Activated T-cell treated with anti-CD3 and anti-CD28 coated beads, Interleukin-2, amount 50 U/mL, for 1 hour (primary cell): Measurements from ENCODE around the gene DGKB.

ENCODE experiments used
- DNase-seq: peaks from one replicate; pipeline ENCODE4 v3.0.0-alpha.2; 2020

DGKB gene

DNA sequence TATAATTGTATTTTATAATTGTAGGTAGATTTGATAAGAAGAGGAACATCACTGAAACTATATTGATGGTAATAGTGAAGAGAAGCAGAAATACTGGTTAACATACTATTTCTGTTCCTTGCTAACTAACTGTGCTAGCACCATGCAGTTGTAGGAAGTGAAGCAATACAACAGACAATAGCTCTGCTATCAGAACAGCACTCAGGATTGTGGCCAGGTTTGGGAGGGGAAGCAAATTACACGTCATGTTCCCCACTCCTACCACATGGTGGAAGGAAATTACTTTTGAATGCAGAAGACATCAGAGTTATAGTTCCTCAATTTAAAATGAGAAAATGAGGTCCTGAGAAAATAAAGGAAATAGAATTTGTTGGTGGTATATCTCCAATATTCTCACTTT, 151.1 kb downstream of the DGKB start:
- DNase-seq, result no peak

DNA sequence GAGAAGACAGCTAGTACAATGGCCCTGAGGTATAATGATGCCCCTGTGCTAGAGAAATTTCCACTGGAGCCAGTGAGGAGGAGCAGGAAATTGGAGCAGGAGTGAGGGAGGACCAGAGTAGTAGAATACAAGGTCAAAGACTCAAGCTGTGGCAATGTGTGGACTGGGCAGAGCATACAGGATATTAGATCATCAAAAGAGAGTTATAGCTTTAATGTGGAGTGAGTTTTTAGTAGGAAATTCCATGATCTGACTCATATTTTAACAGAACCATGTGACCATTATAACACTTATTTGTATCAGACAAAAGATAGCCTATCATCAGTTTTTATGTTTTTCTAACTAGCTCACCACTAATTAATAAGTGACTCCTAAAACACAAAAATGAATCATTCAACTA, 154.1 kb downstream of the DGKB start:
- no peak for DNase-seq

DNA sequence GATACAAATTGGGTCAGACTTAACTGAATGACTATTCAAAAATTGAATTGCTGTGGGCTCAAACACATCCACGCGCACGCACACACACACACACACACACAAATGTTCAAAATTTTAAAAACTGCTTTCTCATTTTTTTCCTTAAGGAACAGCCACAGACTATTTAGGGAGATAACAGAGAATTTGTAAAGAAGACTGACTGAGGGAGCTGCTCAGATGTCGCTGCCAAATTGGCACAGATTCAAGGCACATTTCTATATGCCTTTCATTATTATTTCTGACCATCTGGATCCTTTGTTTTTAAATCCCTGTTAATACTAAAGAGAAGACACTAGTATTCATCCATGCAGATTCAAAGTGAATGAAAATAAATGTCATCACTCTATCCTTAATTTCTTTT, 154.8 kb downstream of the DGKB start:
- DNase-seq, result no peak

DNA sequence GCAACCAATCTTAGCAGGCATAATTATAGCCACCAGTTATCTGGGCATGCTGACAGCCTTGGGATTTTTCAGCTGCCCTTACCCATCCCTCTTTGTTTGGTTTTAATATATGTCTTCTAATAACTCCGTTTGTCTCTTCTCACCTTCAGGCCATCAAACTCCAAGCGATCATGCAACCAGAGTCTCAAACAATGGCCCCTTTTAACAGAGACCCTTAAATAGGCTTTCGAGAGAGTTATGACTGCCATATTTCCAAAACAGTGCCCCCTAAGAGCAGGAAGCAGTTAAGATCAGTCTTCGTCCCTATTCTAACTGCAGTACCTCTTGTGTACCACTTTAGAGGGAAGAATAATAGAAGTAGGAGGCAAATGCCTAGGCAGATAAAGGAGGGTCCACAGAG, 157.5 kb downstream of the DGKB start:
- no peak for DNase-seq

DNA sequence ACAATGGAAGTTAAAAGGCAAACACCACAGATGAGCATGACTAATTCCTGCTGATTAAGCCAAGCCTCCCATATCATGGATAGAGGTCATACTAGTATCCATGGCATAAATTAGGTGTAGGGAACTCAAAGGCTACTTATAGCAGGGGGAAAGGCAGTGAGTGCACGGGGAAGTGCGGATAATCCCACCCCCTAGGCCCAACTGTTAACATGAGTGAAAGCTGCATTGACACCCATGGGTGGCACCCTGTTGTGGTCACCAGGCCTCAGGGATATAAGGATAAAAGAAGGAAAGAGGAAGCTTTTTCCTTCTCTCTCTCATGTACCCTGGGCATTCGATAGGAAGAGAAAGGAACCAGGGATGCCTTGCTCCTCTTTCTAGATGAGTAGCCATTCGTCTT, 161.9 kb downstream of the DGKB start:
- no peak for DNase-seq

DNA sequence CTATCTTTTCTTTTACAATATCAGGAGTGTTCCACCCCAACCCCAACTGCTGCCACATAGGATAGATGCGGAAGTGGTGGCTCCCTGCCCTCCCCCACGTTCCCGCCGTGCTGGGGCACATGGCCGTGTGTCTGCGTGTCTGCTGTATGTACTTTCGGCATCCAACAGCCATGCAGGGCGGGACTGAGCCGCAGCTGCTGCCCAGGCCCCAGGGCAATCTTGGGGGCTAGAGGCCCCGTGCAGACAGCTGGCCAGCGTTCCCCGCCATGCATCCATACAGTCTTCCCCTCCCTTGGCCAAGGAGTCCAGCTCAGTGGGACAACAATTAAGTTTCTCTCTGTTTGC, 162.7 kb downstream of the DGKB start:
- no peak for DNase-seq

DNA sequence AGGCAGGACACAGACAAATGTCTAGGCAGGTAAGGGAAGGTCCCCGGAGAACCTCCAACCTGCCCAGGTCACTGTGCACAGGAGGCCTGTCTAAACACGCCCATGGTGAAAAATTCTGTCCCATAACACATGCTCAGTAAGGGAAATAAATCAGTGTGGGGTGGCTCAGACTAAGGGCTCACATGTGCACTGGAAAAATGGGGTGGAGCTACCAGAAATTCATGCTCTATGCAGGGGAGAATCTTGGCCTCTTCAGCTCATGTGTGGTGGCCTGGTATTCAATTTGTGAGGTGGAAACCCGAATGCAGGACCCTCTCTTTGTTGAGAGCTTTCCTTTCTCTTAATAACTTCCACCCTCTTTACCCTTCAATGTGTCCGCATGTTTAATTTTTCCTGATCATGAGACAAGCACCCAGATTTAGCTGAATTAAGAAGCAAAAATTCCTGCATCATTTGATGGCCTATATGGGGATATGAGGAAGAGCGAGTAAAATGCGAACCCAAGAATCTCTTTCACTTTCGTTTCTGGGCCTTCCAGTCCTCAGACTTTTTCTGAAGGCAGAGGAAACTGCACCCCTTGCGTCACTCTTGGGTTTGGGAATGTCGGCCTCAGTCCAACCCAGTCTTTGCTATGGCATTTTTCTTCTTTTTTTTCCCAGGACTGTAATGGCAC, 163.2 kb downstream of the DGKB start:
- DNase-seq, result no peak

DNA sequence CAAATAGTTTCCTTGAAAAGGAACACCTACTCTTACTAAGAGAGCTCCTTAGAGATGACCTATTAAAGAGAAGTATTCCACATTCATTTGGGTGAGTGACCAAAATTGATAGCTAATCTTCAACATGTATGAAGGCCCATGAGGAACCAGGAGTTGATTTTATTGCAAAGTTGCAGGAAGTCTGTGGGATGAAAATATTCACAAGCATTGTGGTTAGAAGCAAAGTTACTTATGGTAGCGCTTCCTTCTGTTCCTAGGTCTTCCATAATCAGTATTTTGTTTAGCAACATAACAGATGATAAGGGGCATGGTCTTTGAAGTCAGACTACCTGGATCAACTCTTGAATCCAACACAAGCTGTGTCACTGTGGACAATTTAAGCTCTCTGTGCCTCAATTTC, 164.5 kb downstream of the DGKB start:
- DNase-seq, result no peak

DNA sequence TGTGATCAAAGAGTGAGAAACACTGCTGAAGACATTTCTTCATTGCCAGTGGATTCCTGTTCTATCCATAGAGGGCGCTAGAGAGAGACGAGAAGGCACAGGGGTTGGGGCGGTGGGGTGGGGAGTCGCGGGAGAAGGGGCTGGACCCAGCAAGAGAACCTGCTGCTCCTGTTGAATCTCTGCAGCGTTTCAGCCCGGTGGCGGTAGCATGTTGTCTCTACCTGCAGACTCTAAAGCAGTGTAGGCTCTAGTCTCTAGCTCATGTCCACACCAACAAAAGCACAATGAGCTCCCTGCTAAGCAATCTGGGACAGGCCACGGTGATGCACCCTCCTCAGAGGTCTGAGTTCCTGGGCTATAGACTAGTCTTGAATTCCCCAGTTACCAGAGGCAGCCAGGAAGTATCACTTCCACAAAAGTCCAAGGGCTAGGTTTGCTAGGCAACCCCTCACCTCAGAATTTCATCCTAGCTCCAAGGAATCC, 167.7 kb downstream of the DGKB start:
- no peak for DNase-seq

DNA sequence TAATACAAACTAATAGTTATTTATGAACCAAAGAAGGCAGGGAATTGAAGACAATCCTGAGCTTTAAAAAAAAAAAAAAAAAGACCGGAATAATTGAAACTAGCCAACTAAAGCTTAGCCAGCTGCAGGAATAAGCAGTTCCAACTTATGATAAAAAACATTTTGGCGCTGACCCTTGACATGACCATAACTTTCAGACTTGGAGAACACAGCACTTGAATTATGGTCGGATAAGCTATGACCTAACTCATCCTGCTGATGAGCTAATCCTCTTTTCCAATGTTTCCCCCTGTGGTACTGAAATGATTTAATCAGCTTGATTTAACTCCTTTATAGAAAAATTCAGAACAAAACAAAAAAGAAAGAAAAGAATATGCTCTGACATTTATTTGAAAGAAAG, 181.8 kb downstream of the DGKB start:
- no peak for DNase-seq

DNA sequence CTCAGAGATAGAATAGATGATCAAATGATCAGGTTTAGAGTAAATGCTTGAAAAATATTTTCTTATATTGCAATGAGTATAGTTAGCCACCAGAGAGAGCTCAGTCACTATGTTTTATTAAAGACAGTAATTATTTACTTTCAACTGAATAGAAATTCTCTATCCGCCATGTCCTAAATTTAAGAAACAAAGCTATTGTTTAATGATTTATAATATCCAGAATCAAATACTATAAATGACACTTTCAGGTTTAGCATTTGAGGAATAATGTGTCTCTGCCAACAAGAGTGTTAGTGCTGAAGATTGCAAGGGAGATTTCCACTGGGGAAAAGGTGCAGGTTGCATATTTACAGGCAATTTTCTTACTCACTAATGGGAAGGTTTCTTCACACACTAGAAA, 184.7 kb downstream of the DGKB start:
- no peak for DNase-seq

DNA sequence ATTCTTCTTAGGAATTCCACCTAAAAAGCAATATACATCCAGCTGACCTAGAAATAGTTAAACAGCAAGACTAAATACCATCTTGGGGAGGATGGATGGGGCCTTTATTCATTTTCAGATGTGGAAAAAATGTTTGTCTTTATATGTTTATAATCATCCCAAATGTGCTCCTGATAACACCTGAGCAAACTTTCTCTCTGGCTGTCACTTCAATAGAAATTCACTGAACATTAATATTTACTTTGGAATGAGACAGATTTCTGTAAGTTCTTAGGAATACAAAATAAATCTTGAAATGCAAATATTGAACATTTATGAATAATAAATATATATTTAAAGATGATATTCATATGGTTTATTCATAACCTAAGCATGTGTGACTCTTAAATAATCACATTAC, 185.4 kb downstream of the DGKB start:
- no peak for DNase-seq

DNA sequence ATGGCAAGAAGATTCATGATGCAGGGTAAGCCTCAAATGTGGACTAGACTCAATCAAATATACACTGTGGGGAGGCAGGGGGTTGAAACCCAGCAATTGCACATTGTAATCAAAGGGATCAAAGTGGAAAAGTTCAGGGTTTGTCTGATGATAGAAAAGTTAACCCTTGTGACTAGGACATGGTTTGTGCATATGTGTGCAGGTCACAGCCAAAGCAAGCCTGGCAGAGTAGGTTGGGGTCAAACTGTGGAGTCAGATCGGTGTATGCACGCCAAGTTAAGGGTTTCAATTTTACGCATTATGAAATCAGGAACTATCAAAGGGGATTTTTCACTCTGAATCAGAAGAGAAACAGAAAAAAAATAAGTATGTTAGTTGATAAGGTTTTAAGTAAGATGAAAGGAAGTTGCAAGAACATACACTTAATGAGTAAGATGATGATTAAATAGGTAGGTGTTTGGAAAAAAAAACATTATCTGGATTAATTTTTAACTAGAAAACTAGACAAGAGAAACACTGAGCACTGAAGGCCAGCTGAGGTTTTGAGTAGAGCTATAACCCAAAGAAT, 188.3 kb downstream of the DGKB start:
- no peak for DNase-seq

DNA sequence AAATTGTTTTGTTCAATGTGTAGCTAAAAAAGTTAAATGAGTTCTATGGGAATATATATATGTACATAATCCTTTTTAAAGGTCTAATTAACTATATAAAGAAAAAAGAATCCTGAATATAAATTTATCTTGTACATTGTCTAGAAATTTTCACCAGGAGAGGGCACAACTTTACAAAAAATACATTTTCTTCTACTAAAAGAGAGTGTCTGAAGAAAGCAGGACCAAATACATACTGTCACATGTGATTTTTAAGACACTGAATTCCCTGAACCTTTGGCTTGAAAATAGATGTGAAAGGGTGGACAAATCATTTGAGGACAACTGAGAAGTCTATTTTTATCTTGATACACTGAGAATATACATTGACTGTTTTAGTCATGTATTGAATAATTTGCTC, 204.3 kb downstream of the DGKB start:
- no peak for DNase-seq

DNA sequence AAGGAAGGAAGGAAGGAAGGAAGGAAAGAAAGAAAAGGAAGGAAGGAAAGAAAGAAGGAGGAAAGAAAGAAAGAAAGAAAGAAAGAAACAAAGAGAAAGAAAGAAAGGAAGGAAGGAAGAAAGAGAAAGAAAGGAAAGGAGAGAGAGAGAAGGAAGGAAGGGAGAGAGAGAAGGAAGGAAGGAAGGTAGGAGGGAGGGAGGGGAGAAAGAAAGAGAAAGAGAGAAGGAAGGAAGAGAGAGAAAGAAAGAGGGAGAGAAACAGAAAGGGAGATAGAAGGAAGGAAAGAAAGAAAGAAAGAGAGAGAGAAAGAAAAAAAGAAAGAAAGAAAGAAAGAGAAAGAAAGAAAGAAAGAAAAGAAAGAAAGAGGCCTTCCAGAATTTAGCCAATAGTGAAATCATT, 204.9 kb downstream of the DGKB start:
- DNase-seq, result no peak

DNA sequence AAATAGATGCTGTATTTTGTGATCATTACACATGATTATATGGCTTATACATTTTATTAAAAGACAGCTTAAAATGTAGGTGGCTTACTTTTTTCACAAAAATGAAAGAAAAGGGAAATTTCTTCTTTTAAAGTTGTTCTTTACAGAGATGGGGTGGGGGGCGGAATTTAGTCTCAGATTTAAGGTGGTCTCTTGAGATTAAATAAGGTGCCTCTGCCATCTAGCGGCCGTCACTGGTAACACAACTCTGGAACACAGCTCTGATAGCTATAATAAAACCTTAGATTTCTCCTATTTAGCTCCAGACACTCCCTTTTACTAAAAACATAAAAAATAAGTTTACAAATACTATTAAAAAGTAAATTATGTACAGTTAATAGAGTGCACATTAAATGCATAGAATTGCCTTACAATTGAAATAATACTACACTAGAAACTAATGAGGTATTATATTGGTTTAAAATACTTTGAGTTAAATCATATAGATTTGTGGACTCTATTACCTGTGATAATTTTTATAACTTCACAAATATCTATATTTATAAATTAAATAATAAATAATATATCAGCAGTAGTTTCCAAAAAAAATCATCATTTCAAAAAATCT, 210.9 kb downstream of the DGKB start:
- peak; percentile 44 for DNase-seq

DNA sequence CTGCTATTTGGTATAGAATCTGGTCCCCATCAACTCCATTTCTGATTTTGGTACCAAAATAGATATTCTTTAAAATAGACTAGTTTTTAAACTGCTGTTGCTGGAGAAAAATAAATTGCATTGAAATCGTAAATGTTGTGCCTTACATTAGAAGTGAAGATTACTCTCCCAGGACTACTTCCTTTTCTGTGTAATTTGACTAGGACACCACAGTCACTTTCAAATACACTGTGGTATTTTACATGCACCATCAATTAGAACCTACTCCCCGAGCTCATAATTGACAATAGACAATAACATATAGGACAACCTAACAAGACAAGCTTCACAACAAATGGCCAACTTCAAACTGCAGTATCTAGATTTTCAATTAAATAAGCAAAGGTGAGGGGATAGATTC, 211.5 kb downstream of the DGKB start:
- no peak for DNase-seq

DNA sequence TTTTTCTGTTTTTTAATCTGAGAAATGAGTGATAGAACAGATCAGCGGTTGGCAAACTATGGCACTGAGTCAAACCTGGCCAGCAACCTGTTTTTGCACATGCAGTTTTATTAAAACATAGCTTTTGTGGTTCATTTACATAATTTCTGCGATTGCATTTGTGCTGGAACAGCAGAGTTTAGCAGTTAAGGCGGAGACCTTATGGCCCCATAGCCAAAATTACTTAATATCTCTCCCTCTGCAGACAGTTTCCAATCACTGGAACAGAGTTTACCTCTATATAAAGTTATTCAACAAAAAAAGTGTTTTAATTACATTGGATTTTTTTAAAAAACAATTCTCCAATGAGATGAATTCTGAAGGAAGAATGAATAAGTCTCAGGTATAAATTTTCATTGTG, 212.1 kb downstream of the DGKB start:
- no peak for DNase-seq

DNA sequence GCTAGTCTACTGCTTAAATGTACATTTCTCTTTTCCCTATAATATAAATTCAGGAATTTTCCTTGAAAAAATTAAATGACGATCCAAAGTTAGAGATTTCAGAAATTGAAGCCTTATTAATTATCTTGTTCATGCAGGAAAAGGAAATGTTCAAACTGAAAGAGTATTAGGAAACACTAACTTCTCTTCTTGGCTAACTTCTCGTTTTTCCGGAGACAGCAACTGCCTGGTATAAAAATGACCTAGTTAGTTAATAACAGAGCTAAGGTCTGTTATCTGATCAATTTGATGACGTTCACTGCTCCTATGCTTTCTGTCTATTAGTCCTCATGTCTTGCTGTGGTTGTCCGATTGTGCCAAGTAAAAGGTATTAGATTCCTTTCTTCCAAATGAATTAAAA, 212.5 kb downstream of the DGKB start:
- no peak for DNase-seq

DNA sequence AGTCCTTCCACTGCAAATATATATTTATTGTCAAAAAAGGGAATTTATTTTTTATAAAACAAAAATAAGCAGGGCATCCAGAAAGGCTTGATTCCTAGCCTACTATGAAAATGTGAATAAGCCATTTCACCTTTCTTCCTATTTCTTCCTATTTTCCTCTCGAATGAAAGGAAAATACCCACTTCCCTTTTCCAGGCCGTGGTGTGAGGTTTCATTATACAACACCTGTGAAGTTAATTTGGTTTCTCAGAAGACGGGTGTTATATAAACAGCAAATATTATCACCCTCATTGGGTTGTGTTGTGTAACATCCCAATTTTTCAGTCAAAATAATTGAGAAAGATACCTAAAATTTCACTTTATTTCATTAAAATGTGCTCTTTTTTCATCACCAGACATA, 214.3 kb downstream of the DGKB start:
- no peak for DNase-seq

DNA sequence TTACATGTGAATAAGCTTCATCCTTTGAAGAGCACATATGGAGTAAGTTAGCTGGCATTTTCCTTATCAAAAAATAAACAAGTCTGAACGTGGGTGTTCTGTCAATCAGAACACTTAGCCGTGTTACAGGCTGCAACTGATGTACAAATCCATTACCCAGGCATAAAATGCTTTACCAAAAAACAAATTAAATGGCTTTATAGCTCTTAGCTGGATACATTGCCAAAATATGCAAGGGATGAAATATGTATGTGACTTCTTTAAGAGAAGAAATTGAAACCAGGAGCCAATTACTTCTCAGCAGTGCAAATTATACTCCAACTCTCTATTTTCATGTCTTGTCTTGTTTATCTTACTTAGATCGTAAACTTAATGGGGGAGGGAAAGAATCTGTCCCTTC, 214.8 kb downstream of the DGKB start:
- DNase-seq, result no peak

DNA sequence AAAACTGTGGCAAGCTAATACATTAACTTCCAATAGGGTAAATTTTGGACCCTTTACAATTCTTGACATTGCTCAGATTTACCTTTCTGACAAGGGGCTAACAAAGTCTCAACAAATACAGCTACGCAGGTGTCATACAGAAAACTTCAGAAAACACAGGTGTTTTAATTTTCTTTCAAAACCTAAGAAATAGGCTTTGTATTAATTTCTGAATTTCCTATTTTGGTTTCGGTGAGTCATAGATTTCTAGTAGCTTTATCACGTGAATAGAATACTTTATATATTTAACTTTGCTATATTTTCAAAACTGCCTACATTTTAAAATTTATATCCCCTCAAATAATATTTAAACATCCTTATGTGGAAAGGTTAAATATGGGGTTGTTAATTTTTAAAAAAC, 215.3 kb downstream of the DGKB start:
- DNase-seq, result no peak

DNA sequence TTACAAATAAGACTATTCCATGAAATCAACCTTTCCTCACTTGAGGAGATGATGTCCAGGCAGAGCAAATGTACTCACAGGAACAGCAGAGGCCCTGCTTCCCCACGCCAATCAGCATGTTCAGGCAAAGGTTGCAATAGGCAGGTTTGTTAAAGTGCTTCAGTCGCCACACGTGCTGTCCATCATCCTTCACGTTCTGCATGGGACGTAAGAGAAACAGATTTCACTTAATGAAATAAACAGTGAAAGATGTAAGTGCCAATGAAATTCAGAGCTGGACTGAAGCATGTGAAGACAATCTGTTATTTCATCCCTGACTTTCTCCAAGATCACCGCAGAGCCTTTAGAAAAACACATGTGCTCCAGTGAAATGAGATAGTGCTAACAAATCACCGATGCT, 217.4 kb downstream of the DGKB start:
- no peak for DNase-seq

DNA sequence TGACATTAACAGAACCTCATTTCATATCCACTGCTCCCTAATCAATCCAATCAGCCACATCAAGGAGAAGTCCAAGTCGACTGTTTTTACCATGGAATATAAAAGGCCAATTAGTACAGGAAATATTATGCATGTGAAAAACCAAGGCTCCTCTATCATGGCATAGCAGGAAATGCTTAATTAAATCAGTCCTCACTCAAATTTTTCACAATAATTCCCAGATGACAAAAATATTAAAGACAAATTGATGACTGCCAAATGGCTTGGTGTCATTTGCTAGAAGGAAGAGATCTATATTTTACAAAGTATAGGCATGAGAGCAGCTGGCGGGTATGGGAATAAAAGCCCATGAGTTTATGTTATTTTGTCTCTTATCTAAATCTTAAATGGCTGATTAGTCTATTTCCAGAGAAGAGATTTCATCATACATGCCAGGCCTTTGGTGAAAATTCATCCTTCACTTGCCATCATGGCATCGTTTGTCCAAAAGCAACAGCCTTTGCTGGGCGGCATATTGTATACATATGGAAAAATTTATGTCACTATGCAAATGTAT, 219.6 kb downstream of the DGKB start:
- no peak for DNase-seq

DNA sequence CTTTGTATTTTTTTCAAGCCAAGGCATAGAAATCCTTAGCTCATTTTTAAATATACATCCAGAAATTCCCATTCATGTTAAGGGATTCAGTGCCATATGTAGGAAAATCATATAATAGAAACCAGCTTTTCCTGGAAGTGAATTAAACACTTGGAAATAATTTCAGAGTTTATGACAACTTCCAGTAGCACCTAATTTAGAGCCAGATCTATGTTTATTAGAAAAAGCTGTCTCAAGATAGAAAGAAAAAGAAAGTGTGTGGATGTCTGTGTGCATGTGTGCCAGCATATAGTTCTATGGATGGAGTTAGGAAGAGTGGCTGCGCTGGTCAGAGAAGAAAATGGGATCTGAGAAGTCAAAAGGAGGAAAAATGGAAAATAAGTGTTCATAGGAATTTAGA, 225.7 kb downstream of the DGKB start:
- DNase-seq, result no peak
